CD4-positive, alpha-beta T cell treated with Interferon alpha-2 for 1 hour (primary cell): ENCODE data around the gene HSD11B2.
A peak's percentile ranks its signal among the peaks of the same experiment; 100 is the strongest.

ENCODE experiments used
- DNase-seq, 2 donors: peaks; one replicate each; pipeline ENCODE4 v3.0.0-alpha.2; 2020 to 2022

Gene HSD11B2

DNA sequence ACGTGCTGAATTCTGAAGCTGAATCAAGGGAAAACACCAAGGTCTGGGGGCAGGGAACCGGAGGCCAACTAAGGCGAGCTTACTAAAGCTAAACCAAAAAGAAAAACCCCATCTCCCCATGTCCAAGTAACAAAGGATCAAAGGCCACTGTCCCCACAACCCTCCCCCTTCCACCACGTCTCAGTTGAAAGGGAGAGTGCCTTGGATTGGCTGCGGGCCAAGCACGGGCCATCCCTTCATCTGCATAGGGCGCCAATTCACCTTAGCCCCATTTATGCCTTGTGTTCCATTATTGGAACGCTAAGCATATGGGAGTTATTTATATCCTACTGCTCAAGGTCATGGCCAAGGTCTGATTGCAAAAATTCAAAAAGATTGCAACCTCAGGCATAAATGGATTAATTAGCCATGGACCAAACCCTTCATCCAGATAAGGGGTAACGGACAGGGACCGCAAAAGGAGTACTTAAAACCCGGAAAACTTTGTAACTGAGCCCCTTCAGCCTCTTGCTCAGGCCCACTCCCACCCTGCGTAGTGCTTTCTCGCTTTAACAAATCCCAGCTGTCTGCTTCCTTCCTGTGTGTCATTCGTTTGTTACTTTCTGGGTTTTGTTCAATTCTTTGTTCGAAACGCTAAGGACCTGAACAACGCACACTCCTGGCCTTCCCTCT is 50.8 kb downstream of the HSD11B2 start:
- peak in 1 of 2 donors; percentile 61 for DNase-seq

DNA sequence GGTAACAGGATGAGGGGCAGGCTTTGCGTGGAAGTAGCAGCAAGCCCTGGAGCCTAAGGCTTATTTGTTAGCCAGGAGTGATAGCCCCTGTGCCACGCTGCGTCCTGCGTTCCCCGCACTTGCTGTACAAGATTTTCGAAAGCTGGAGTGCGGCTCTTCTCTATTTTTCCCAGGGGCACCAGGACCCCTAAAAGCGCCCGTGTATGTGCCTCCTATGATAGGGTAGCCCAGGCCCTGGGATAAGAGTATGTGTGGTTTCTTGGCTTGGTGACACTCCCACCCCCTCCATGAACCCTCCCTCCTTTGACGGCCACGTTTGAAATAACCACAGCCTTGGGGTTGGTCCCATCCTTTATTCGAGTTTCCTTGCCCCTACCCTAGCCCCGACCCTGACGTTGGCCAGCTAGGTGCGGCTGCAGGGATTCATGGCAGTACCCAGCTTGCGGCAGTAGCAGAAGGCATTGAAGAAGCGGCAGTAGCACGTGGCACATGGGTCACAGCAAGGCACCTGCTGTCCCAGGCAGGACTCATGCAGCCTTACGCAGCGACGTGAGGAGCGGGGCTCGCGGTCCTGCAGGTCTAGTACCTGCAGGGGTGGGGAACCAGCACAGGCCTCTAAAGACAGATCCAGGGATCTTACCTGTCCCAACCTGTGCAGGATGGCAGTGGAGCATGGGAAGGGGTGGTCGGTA is 51.5 kb downstream of the HSD11B2 start:
- DNase-seq: no peak

DNA sequence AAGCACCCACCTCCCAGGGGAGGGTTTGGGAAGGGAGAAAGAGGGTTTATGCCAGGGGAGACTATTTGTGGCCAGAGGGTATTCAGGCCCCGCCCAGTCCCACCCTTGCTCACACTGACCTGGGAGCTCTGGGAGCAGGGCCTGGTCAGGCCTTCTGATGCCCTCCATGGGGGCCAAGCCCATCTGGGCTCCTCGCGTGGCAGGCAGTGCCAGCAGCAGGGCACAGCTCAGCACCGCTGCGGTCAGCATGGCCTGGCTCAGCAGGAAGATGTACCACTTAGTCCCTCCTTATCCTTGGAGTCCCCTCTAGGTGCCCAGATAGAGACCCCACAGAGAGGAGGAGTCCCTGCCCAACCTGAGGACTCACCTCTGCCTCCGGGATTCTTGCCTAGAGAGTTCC is 52.2 kb downstream of the HSD11B2 start, which contains the start of gene AGRP:
TSS of gene AGRP (minus strand) at position 398 of the 400 bp plus-strand sequence. CDS start at position 249, 149 bp downstream.
- no peak for DNase-seq

DNA sequence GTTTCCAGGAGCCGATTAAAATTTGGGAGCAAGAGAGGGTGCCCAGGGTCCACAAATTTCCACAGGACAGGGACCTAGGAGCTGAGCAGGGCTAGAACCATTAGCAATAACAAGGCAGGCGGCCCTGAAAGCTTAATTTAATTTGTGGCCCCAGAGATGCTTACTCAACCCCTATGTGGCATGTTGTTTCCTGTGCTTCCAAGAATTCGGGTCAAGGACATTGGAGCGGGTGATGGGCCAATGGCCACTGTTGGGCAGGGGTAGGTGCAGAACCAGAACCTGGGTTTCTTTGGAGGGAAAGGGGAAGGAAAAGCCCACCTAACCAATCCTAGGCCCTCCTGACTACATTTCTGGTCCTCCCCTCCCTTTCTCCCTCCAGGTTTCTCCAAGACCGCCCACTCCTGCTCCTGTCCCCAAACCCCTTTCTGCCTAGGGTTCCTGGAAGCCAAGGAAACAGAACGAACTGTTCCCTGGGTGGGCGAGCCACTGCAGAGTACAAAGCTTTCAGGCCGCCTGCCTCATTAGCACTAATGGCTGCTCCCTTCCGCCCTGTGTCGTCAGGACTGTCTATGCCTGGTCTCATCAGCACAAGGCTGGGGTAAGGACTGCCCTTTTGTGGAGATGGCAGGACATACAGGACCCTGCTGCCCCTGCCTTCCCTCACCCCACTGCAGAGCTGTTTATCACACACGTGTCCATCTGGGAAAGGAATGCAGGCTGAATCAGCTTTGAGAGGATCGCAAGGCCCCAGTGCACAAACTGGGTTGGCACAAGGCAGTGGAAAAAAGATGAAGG is 53.0 kb downstream of the HSD11B2 start:
- no peak for DNase-seq

DNA sequence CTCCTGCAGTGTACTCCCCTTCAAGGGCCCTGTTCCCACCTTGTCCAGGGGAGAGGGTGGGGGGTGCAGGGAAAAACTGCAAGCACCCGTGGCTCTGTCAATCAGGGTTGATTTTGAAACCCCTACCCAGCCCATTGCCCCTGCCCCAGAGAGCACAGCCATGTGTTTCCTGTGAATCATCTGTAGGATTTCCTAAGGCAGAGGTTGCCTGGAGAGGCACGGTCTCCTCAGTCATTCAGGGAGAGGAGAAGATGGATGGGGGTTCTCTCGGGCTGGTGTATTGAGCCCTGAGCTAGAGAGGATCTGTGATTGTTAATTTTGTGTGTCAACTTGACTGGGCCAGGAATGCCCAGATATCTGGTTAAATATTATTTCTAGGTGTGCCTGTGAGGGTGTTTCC is 55.9 kb downstream of the HSD11B2 start:
- DNase-seq: no peak
